GM18951 (cell line): ENCODE measurements around the gene MYO16.

Experiments
- POLR2A ChIP-seq: IDR thresholded peaks from 4 replicates; pipeline ENCODE4 v1.6.1; 2011; ENCODE audit warnings: mild to moderate bottlenecking; ENCODE audit not compliant: insufficient read length, insufficient read depth; ENCODE audit errors: extremely low read depth
- in situ Hi-C: fragments of 300-500 bp; cut with MboI; formaldehyde crosslinking; loops from one replicate; pipeline ENCODE4 v1.12.0; 2022; ENCODE audit warnings: low sequenced_read_pairs, mixed read lengths, inconsistent platforms; ENCODE audit not compliant: unreplicated experiment

MYO16 gene

GRCh38 chr13:108929532-108930206 lies 300.3 kb downstream of the MYO16 start:
- no peak for TF ChIP-seq POLR2A
- in situ Hi-C loops: no loop called here

DNA sequence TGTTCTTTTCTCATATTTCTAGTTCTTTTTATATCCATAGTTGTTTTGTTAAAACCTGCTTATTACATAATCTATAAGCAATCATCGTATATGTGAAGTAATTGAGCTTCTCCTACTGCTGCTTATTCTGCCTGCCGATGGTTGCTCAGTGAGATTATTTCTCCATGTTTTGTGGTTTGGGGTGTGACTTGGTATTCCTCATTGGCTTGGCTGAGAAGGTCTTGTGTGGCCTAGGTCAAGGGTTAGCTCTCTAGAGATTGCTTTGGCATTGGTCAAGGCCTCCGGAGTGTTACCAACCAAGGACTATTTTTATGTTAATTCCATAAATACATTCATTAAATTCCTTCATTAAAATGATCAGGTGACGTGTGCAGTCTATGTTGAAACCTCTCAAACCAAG lies 302.8 kb downstream of the MYO16 start:
- in situ Hi-C loops: no loop called here
- no peak for TF ChIP-seq POLR2A

DNA sequence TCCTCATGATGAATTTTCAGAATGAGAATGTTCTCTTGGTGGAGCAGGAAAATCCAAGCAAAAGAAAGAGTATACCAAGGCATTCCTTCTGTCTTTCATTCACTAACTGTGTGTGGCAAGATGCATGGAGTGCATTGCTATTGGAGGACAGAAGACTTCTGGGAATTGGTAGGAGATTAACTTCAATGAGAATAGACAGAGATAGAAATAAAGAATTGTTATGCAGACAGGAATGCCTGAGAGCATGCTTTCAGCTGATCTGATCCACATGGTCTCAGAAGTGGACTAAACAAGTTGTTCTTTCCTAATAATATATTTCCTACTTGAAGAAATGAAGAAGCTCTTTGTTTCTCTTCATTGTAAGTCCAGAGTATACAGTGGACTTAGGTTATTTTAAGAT lies 303.6 kb downstream of the MYO16 start:
- in situ Hi-C loops: no loop called here
- no peak for TF ChIP-seq POLR2A

GRCh38 chr13:108938155-108938554 lies 308.7 kb downstream of the MYO16 start:
- no peak for TF ChIP-seq POLR2A
- in situ Hi-C loops: no loop called here

DNA sequence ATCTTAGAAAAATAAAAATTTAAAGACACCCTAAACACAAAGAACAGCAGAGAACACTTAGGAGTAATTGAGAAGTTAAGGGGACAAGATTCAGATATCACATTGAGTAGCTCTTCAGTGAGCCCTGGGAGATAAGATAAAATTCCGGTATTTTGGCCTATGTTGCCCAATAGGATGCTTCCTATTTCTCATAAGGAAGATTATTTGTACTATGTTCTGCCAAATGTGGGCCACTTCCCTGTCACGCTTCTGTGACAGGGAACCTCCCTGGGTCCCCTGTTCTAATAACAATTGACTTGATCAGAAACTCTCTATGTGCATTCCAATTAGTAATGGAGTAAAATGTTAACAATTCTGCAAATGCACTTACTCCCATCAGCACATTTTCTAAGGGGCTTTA lies 310.7 kb downstream of the MYO16 start:
- in situ Hi-C loops: no loop called here
- TF ChIP-seq POLR2A: no peak

DNA sequence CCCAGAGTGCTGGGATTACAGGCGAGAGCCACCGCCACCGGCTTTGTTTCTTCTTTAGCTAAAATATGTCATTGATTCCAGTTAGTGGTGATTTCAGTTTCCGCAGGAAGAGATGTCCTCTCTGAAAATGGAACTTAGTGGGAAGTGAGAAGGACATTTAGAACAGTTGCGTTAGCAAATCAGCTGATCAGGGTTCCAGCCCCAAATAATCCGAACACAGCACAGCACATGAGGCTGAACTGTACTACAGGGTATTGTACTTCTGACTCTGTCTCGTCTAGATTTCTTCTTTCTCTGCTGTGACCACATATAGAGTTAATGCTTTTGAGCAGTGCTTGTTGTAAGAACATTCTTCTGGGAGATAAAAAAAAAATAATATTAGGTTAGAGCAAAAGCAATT lies 314.4 kb downstream of the MYO16 start:
- TF ChIP-seq POLR2A: no peak
- in situ Hi-C loops: no loop called here

- in situ Hi-C loops: no loop called here
- no peak for TF ChIP-seq POLR2A
Measured at GRCh38 chr13:108944760-108945159, 315.3 kb downstream of the MYO16 start.

DNA sequence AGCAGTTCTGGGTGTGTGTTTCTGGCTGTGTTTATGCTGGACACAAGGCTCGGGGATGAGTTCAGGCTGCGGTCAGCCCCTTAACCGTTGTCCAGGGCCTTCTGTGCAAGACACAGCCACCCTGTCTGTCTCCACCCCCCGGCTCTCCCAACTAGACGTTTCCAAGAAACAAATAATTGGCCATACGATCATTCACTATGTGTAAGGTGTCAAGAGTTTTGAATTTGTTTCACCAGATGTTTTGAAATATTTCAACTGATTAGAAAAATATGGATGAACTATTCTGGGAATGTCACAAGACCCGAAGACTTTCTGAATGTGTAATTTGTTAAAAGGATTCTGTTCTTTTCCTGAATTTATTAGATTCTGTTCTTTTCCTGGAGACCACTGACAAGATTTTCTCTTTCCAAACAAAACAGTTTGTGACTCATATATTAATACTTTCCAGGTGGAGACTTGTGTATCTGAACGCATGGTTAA lies 318.2 kb downstream of the MYO16 start:
- in situ Hi-C loops: no loop called here
- TF ChIP-seq POLR2A: no peak

DNA sequence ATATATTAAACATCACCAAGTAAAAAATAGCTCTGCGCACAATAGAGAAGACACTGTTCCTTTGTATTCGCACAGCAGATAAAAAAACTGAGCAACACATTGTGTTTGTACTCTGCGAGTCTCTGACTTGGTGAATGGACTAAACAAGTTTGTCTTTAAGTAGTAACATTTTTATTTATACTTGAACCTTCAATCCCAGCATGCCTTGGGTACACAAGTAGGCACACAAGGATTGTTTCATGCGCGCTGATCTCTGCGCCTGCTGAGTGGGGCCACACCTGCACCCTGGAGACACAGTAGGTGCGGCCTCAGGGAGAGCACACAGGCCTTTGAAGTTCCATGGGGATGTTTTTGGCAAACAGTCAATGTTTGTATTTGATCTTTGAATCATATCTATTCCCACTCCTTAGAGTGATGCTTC lies 318.9 kb downstream of the MYO16 start:
- in situ Hi-C loops: no loop called here
- no peak for TF ChIP-seq POLR2A

DNA sequence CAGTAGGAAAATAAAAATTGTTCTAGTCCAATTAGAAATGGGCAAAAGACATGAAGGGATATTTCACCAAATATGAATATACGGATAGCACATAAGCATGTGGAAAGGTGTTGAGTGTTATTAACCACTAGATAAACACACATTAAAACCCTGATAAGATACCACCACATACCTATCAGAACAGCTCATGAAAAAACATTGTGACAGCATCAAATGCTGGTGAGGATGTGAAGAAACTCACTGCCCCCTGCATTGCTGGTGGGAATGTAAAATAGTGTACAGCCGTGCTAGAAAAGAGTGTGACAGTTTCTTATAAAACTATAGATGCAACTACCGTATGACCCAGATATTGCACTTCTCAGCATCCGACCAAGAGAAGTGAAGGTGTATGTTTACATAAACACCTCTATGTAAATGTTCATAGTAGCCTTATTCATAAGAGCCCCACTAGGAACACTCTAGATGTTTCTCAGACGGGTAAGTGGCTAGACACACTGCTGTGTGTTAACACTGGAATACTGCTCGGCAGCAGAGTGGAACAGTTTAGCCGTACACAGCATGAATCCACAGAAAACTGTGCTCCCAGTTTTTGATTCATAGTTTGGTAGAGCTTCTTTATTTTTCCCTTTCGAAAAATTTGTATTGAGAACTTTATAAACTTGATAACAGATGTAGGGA lies 321.1 kb downstream of the MYO16 start:
- in situ Hi-C loops: loop anchor here (25.0 kb wide), 1 partner anchor 1162 kb away; no protein-coding TSS in a partner anchor
- no peak for TF ChIP-seq POLR2A

DNA sequence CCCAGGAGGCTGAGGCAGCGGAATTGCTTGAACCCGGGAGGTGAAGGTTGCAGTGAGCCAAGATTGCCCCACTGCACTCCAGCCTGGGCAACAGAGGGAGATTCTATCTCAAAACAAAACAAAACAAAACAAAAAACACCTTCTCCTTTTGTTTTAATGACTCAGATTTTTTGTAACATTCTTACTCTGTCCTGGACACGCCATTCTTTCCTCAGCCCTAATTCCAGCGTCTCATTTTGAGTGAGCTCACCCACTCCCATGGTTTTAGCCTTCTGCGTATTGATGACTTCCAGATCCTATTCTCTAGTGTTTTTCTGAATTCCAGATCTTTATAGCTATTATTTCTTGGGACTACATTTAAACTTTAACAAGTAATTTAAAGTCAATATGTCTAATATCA lies 326.3 kb downstream of the MYO16 start:
- in situ Hi-C loops: loop anchor here (25.0 kb wide), 1 partner anchor 1157 kb away; no protein-coding TSS in a partner anchor

DNA sequence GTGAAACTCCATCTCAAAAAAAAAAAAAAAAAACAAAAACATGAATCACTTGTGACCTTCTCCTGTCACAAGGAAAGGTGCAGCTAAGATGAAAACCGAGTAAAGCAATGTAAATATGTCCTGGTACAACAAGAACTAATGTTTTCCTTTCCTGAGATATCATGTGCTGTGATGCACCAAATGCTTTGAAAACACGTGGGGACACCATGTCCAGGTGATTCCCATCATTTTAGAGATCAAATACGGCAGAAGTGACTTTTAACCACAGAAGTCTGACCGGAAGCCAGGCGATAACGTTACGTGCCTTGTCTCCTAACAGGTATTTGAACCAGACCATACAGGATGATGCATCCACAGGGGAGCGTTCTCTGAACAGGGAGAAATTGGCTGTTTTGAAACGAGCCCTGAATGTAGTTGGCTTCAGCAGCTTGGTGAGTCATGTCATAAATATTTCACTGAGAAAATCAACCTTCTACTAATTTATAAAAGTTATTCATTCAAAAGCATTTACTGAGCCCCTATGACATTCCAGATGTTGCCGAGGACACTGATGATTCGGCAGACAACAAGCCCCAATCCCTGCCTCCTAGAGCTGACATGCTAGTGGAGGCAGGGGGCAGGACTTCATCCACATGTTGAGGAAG lies 328.1 kb downstream of the MYO16 start:
- in situ Hi-C loops: loop anchor here (25.0 kb wide), 1 partner anchor 1155 kb away; no protein-coding TSS in a partner anchor
- no peak for TF ChIP-seq POLR2A

More for the DNA sequence above, 326.3 kb downstream of the MYO16 start:
- no peak for TF ChIP-seq POLR2A

DNA sequence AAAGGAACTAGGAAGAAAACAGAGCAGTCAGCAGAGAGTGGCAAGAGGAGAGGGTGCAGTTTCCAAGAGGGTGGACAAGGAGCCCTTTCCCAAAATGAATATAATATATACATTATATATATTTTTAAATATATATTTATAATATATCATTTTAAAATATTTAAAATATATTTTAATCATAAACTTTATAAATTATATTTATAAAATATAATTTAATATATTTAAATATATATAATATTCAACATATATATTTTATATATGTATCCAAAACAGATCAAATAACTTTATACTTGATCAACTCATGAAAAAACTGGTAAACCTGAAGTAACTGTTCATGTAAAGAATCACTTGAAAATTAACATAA lies 328.6 kb downstream of the MYO16 start:
- in situ Hi-C loops: loop anchor here (25.0 kb wide), 1 partner anchor 1154 kb away; no protein-coding TSS in a partner anchor
- TF ChIP-seq POLR2A: no peak

- in situ Hi-C loops: loop anchor here (25.0 kb wide), 1 partner anchor 1153 kb away; no protein-coding TSS in a partner anchor
- no peak for TF ChIP-seq POLR2A
Measured at GRCh38 chr13:108959234-108959633, 329.8 kb downstream of the MYO16 start.

DNA sequence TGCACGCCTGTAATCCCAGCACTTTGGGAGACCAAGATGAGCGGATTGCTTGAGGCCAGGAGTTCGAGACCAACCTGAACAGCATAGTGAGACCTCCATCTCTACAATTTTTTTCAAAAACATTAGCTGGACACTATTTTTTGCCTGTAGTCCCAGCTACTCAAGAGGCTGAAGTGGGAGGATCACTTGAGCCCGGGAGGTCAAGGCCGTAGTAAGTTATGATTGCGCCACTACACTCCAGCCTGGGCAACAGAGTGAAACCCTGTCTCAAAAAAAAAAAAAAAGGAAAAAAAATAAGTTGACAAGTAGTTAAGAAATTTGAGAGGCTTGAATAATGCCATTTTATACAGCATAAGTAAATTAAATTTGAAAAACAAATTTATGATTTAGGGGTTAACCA lies 330.6 kb downstream of the MYO16 start:
- in situ Hi-C loops: loop anchor here (25.0 kb wide), 1 partner anchor 1152 kb away; no protein-coding TSS in a partner anchor

More for the DNA sequence above, 330.6 kb downstream of the MYO16 start:
- no peak for TF ChIP-seq POLR2A
